Nephron progenitor cell (in vitro differentiated cells): ENCODE results near the gene PAOX.
A peak's percentile ranks its signal among the peaks of the same experiment; 100 is the strongest.

Experiments used
- DNase-seq: peaks from one replicate; pipeline ENCODE4 v3.0.0; 2021
- H3K27ac Mint-ChIP-seq: 2 replicates; pipeline ENCODE4 v1.8.0; 2021; ENCODE audit warnings: mild to moderate bottlenecking, moderate library complexity, mixed read lengths
- H3K27me3 Mint-ChIP-seq: 2 replicates; pipeline ENCODE4 v1.8.0; 2021; ENCODE audit warnings: mild to moderate bottlenecking, low read depth, mixed read lengths; ENCODE audit not compliant: poor library complexity
- H3K36me3 Mint-ChIP-seq: 2 replicates; pipeline ENCODE4 v1.8.0; 2021; ENCODE audit warnings: low read depth, mixed read lengths
- H3K4me1 Mint-ChIP-seq: 2 replicates; pipeline ENCODE4 v1.8.0; 2021; ENCODE audit warnings: mixed read lengths
- H3K4me3 Mint-ChIP-seq: 2 replicates; pipeline ENCODE4 v1.8.0; 2021; ENCODE audit warnings: mild to moderate bottlenecking, moderate library complexity, mixed read lengths
- H3K9me3 Mint-ChIP-seq: 2 replicates; pipeline ENCODE4 v1.8.0; 2021; ENCODE audit warnings: mild to moderate bottlenecking, moderate library complexity, mixed read lengths
- TF ChIP-seq, protein P1 (sequence below): fragments of 200-600 bp; sonication (generic); IDR thresholded peaks from 2 replicates; pipeline ENCODE4 v1.5.0; 2021; ENCODE audit warnings: antibody characterized with exemption

PAOX gene

DNA sequence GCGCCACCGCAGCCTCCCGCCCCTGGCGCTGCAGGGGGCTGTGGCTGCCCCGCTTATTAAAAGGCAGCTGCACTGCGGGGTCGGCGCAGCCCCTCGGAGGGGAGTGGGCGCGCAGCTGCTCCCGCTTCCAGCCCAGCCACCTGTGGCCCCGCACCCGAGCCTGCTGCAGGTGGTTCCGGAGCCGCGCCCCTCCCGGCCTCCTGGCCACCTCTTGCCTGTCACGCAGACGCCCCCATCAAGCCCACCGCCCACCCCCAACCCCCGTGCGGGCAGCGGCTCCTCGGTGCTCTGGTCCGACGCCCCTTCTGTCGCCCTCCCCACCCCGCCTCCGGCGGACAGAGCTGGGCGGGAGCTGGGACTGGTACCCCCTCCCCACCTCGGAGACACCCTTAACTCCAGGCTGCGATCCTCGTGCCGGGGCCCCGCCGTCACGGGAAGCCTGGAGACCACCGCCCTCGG lies 42.9 kb upstream of the PAOX start:
- no peak overlapping the region for H3K4me3 Mint-ChIP-seq
- no peaks in the 10 kb centered on the region for H3K27me3 Mint-ChIP-seq

DNA sequence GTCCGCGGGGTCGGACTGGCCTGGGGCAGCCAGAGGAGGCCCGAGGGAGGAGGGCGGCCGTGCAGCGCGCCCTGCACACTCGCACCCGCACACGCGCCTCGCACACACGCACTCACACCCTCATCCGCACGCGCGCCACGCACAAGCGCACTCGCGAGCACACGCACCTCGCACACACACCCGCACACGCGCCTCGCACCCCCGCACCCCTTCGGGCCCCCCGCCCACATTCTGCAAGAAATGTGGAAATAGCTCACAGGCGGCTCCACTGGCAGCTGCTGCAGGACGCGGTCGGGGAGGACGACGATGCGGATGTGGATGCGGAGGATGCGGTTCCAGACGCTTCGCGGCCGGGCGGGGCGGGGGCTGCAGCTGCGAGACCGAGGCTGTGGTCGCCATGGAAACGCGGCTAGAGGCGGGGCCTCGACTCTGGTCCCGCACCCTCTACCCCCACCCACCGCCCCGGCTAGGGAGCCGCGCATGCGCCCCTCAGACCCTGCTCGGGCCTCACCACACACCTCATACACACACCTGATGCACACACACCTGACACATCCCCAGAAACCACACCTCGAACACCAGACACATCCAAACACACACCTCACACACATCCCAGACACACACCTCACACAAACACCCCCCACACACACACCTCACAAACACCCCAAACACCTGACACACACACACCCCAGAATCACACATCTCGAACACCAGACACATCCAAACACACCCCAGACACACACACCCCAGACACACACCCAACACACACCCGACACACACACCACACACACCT lies 42.3 kb upstream of the PAOX start, which contains the start of gene CALY:
Gene CALY, minus strand, starts transcription at position 320 of the 793 bp plus-strand sequence. CDS start 7,907 bp downstream, outside the sequence.
- H3K36me3 Mint-ChIP-seq = peaks cover 9% of the 10 kb centered on the region
- peaks cover 6% of the 10 kb centered on the region for H3K27me3 Mint-ChIP-seq
- no peak within 1 kb of the TSS for H3K27ac Mint-ChIP-seq
- no peaks in the 10 kb centered on the region for H3K4me1 Mint-ChIP-seq
- peak; percentile 83 for DNase-seq
- TF ChIP-seq, protein P1, sequence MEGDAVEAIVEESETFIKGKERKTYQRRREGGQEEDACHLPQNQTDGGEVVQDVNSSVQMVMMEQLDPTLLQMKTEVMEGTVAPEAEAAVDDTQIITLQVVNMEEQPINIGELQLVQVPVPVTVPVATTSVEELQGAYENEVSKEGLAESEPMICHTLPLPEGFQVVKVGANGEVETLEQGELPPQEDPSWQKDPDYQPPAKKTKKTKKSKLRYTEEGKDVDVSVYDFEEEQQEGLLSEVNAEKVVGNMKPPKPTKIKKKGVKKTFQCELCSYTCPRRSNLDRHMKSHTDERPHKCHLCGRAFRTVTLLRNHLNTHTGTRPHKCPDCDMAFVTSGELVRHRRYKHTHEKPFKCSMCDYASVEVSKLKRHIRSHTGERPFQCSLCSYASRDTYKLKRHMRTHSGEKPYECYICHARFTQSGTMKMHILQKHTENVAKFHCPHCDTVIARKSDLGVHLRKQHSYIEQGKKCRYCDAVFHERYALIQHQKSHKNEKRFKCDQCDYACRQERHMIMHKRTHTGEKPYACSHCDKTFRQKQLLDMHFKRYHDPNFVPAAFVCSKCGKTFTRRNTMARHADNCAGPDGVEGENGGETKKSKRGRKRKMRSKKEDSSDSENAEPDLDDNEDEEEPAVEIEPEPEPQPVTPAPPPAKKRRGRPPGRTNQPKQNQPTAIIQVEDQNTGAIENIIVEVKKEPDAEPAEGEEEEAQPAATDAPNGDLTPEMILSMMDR = no peak
- peaks cover 32% of the 10 kb centered on the region for H3K9me3 Mint-ChIP-seq
- no peak within 1 kb of the TSS for H3K4me3 Mint-ChIP-seq

More for the DNA sequence above, 42.9 kb upstream of the PAOX start:
- DNase-seq = no peak
- TF ChIP-seq, protein P1 = no peak
- peaks cover 9% of the 10 kb centered on the region for H3K36me3 Mint-ChIP-seq
- H3K9me3 Mint-ChIP-seq = peaks cover 33% of the 10 kb centered on the region
- H3K27ac Mint-ChIP-seq = no peak overlapping the region
- no peaks in the 10 kb centered on the region for H3K4me1 Mint-ChIP-seq

DNA sequence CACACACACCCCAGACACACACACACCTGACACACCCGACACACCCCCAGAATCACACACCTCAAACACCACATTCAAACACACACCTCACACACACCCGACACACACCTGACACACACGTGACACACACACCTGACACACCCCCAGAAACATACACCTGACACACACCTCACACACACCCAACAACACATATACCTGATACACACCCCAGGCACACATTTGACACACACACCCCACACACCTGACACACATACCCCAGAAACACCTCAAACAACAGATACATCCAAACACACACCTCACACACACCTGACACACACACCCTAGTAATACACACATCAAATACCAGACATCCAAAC lies 41.7 kb upstream of the PAOX start:
- Mint-ChIP-seq H3K4me1 (no peaks in the 10 kb centered on the region), H3K9me3 (peaks cover 30% of the 10 kb centered on the region), H3K36me3 (peaks cover 5% of the 10 kb centered on the region), H3K27ac (no peak overlapping the region), H3K4me3 (no peak overlapping the region), H3K27me3 (peaks cover 9% of the 10 kb centered on the region)
- DNase-seq = no peak
- TF ChIP-seq, protein P1 = no peak

DNA sequence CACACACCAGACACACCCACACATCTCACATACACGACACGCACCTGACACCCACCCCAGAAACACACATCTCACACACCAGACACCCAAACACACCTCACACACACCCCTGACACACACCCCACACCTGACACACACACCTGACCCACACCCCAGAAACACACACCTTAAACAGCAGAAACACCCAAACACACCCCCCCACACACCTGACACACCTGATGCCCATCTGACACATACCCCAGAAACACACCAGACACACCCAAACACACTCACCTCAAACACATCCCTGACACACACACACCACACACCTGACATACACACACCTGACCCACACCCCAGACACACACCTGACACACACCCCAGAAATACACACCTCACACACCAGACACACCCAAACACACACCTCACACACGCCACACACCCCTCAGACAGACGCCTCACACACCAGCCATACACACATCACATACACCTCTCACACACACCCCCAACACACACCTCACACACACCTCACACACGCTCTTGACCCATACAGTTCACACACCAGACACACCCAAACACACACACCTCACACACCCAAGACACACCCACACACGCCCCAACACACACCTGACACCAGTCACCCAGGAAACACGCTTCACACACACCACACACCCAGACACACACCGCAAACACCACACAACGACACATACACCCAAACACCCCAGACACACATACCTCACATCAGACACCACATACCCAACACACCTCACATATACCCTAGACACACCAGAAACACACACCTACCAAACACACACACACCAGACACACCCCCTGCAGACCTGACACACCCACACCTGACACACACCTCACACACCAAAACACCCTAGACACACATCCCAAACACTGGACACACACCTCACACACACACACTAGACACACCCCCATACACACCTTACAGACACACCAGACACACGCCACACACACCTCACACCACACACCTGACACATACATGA lies 40.7 kb upstream of the PAOX start:
- H3K27me3 Mint-ChIP-seq = peaks cover 17% of the 10 kb centered on the region
- no peak overlapping the region for H3K4me3 Mint-ChIP-seq
- H3K9me3 Mint-ChIP-seq = peaks cover 20% of the 10 kb centered on the region
- no peak overlapping the region for H3K27ac Mint-ChIP-seq
- peaks cover 5% of the 10 kb centered on the region for H3K4me1 Mint-ChIP-seq
- no peak for DNase-seq
- H3K36me3 Mint-ChIP-seq = no peaks in the 10 kb centered on the region
- TF ChIP-seq, protein P1 = no peak

DNA sequence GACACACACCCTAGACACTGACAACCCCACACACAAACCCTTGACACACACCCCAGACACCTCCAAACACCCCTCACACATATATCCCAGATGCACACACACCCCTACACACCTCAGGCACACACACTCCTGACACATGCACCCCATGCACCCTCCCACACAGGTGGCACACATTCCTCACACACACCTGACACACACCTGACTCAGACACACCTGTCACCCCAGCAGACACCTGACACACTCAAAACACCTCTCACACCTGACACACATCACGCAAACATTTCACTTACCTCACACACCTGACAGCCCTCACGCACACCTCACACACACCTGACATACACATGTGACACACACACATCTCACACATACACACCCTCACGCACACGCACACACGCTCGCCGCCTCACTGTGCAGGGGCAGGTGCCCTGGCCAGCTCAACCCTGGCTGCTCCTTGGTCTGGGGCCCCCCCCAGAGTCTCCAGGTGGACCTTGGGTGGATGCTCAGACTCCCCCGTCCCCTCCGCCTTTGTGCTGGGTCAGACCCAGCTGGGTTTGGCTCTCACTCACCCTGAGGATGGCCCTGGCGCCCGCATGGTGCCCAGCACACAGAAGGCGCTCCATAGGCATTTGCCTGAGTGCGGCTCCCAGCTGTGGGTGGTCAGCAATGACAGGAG lies 39.2 kb upstream of the PAOX start:
- no peaks in the 10 kb centered on the region for H3K36me3 Mint-ChIP-seq
- DNase-seq = no peak
- peaks cover 12% of the 10 kb centered on the region for H3K9me3 Mint-ChIP-seq
- H3K27me3 Mint-ChIP-seq = peaks cover 23% of the 10 kb centered on the region
- TF ChIP-seq, protein P1 = no peak
- no peak overlapping the region for H3K4me3 Mint-ChIP-seq
- H3K27ac Mint-ChIP-seq = no peak overlapping the region
- H3K4me1 Mint-ChIP-seq = peaks cover 7% of the 10 kb centered on the region
